ENCODE results near the gene MRPL14. TPM values are rescaled to one million over a fixed set of nuclear protein-coding genes. Genes with fewer than 3 reads are reported as not detected.

The MRPL14 gene
- total RNA-seq, 1 donor from 2014 or later: 41.2 TPM

- no peak for FAIRE-seq
- DNase-seq (ENCODE audit: low spot score in 2 of 2): no peak
These were observed 55.4 kb downstream of the MRPL14 start for GRCh38 chr6:44071670-44072451.

DNA sequence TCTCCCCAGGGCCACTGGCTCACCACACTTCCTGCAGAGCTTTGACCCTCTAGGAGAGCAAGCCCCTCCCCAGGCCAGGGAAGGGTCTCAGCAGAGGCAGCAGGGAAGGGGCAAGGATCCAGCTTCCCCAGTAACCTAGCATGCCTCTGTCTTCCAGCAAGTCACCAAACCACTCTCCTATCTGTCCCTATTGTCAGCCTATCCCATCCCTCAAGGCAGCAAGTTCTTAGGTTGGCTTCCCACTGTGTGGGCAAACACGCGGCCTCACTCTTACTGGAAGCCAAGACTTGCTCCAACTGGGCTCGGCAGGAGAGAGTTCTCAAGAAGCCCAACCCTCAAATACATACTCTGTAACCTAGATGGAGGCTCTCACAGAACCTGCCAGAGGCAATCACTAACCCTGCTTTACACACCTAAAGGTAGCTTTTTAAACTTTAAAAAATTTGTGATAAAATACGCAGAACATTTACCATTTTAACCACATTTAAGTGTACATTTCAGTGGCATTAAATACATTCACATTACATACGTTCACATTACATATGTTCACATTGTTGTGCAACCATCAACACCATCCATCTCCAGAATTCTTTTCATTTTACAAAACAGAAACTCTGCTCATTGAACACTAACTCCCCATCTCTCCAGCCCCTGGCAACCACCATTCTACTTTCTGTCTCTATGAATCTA lies 58.5 kb downstream of the MRPL14 start:
- no peak for DNase-seq (ENCODE audit: low spot score in 2 of 2)
- FAIRE-seq: no peak

DNA sequence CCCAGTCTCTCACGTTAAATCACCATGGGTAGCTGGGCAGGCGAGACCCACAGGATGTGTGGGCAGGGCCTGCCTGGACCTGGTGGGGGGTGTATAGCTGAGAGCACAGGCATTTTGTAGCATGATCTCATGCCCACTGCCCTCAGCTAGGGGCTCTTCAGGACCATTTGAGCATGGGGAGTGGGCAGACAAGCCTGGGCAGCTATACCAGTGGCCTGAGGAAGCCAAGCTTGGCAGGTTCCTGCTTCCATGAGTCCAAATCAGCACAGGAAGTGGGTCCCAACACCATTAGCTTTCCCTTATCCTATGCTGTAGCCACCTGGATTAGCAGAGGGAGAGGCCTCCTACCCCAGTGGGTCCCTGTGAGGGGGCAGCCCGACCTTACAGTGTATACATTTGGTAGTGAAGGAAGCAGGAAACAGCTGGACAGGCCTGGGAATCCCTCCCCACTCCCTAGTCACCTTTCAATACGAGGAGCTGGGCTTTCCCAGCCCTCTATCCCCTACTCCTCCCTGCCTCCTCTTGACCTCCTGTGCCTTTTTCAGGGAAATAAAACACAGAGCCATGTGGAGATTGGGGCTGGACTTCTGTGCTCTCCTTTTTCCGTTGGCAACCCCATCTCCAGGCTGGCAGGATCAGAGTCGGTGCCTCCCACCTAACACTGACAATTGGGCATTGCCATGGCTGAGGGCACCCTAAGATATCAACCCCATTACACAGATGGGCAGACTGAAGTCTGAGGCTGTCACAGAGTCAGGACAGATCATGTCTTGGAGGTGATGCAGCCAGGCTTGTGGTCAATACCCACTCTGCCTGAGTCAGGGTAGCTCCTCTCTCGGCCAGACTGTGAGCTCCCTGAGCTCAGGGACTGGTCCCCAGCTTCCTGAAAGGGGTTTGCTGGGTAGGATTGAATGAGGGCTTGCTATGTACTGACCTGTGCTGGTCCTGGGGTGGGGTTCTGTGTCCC lies 59.8 kb downstream of the MRPL14 start:
- FAIRE-seq (no peak), DNase-seq (ENCODE audit: low spot score in 2 of 2) (no peak)

DNA sequence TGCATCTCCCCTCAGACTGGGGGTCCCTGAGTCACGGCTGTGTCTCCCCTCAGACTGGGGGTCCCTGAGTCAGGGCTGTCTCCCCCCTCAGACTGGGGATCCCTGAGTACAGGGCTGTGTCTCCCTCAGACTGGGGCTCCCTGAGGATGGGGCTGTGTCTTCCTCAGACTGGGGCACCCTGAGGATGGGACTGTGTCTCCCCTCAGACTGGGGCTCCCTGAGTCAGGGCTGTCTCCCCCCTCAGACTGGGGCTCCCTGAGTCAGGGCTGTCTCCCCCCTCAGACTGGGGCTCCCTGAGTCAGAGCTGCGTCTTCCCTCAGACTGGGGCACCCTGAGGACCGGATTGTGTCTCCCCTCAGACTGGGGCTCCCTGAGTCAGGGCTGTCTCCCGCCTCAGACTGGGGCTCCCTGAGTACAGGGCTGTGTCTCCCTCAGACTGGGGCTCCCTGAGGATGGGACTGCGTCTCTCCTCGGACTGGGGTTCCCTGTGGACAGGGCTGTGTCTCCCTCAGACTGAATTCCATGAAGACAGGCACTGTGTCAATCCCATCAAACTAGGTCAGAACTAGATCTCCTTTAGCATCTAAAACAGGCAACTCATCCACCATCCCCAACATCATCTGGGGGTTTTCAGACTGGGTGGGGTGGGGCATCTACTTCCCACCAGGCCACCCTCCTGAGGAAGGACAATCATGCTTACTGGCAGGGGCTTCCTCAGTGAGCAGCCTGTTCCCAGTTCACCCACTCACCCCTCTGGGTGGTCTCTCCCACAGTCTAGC lies 60.7 kb downstream of the MRPL14 start:
- FAIRE-seq (no peak), DNase-seq (ENCODE audit: low spot score in 2 of 2) (no peak)

GRCh38 chr6:44065443-44066140 lies 61.7 kb downstream of the MRPL14 start:
- DNase-seq (ENCODE audit: low spot score in 2 of 2) (no peak), FAIRE-seq (no peak)

DNA sequence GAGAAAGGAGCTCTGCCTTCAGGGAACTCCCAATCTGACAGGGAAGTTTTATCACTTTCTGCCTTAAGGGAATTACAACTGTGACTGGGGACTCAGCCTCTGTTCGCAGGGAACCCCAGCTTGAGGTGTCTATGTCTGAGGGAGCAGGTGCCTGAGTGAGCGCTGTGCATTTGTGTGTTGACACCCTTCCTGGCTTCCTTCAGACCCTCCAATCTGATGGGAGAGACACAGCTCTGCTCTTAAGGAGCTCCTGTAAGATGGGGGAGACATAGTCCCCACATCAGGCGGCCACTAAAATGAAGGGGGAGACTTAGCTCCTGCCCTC lies 62.3 kb downstream of the MRPL14 start:
- no peak for DNase-seq (ENCODE audit: low spot score in 2 of 2)
- no peak for FAIRE-seq

GRCh38 chr6:44064089-44064947 lies 62.9 kb downstream of the MRPL14 start:
- FAIRE-seq (no peak), DNase-seq (ENCODE audit: low spot score in 2 of 2) (no peak)

- DNase-seq (ENCODE audit: low spot score in 2 of 2) (no peak), FAIRE-seq (no peak)
These were observed 63.6 kb downstream of the MRPL14 start for GRCh38 chr6:44063561-44064059.

Other genes with a start within 250 kb of the MRPL14 start
- gene TMEM63B, start 102 bp upstream of the MRPL14 start, total RNA-seq: 35.5 TPM
- gene CAPN11, start 31.4 kb upstream of the MRPL14 start, total RNA-seq: not detected
- gene MYMX, start 89.5 kb upstream of the MRPL14 start, total RNA-seq: not detected
- gene SLC29A1, start 96.1 kb upstream of the MRPL14 start, total RNA-seq: 3.7 TPM
- 463 TPM for gene HSP90AB1, start 119.6 kb upstream of the MRPL14 start, total RNA-seq
- 32.2 TPM for gene SLC35B2, start 130.1 kb upstream of the MRPL14 start, total RNA-seq
- 8.2 TPM for gene NFKBIE, start 138.1 kb upstream of the MRPL14 start, total RNA-seq
- 45.7 TPM for gene TMEM151B, start 143.0 kb upstream of the MRPL14 start, total RNA-seq
- gene AARS2, start 185.9 kb upstream of the MRPL14 start, total RNA-seq: 12.2 TPM
- gene SPATS1, start 215.2 kb upstream of the MRPL14 start, total RNA-seq: 0.41 TPM